ENCODE data around the gene VKORC1L1.
A peak's percentile ranks its signal among the peaks of the same experiment; 100 is the strongest.
"Not testable (repeated sequence)": the region's sequence is repeated elsewhere in the genome, so short reads cannot be mapped to it uniquely, and the experiment has no call there.

The VKORC1L1 gene

DNA sequence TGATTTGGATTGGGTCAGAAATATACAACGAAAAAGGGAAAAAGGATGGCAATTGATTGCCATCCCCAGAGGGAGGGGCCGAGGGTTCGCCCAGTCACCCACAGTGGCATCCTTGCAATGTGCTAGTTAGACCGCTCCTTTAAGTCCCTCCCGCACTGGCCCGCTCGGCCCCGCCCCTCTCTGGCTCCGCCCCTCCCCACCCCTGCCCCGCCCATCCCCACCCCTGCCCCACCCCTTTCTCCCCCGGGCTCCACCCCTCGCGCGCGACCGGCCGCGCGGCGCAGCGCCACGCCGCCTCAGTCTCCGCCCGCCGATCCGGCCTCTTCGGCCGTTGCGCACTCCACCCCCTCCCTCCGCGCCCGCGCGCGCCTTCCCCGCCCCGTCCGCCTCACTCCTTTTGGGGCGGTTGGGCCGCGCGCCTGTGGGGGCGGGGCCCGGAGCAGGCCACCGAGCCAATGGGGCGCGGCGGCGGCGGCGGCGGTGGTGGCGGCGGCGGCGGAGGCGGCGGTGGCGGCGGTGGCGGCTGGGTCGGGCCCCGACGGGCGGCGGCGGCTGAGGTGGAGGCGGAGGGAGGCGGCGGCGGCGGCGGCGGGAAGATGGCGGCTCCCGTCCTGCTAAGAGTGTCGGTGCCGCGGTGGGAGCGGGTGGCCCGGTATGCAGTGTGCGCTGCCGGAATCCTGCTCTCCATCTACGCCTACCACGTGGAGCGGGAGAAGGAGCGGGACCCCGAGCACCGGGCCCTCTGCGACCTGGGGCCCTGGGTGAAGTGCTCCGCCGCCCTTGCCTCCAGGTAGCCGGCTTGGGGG lies at the start of gene VKORC1L1:
Gene VKORC1L1 (plus strand): TSS at position 299 of the 806 bp plus-strand sequence. CDS start 298 bp downstream, at position 597.
- DNase-seq (ENCODE audit: low read depth in 2 of 2): peak; percentile 91 to 94

DNA sequence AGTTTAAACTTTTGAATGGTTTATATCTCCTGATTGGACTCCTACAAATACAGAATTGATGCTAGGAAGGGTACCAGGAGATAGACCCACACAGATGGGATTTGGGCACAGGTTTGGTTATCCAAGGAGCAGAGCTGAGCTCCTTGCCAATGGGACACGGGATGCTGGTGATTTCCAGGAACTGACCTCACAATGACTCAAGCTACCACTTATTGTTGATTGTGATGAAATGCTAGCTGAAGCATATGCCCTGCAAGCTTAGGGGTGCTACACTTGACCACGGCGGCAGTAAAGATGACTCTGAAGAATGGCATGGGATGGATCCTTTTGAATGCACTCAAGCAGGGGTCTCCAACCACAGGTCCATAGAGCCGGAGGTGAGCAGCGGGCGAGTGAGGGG lies 45.5 kb upstream of the VKORC1L1 start:
- no peak for DNase-seq (ENCODE audit: low read depth in 2 of 2)

DNA sequence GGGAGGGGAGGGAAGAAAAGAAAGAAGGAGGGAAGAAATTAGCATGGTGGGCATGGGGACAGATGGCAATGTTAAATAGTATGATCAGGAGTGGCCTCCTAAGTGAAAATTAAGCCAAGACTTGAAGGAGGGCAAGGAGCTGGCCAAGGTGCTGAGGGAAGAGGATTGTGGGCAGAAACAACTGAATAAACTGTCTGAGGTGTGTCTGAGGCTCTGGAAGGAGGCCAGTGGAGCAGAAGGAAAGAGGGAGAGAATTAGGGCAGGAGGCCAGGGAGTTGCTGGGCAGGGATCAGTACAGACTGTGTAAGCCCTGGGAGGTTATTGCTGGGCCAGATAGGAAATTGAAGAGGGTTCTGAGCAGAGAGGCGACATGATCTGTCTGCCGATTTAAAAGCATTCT lies 40.6 kb upstream of the VKORC1L1 start:
- no peak for DNase-seq (ENCODE audit: low read depth in 2 of 2)

DNA sequence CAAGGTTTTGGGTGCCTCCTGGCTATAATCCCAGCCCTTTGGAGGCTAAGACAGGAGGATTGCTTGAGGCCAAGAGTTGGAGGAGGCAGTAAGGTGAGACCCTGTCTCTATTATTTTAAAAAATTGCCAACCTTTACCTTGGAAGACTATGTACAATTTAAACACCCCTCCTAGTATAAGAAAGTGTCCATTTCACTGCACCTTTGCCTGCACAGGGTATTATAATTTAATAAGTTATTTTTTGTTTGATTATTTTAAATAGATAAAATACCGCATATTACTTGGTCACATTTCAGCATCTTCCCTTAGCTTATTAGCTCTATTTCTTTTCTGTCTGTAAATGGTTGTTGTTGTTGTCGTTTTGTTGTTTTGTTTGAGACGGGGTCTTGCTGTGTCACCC lies 36.2 kb upstream of the VKORC1L1 start:
- not testable (repeated sequence) for DNase-seq (ENCODE audit: low read depth in 2 of 2)

DNA sequence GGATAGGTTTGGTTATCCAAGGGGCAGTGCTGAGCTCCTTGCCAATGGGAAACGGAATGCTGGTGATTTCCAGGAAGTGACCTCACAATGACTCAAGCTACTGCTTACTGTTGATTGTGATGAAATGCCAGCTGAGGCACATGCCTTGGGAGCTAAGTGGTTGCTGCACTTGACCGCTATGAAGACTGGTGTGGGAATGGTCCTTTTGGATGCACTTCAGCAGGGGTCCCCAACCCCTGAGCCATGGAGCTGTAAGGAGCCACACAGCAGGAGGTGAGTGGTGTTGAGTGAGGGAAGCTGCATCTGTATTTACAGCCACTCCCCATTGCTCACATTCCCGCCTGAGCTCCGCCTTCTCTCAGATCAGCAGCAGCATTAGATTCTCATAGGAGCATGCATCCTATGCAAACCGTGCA lies 35.3 kb upstream of the VKORC1L1 start:
- not testable (repeated sequence) for DNase-seq (ENCODE audit: low read depth in 2 of 2)

DNA sequence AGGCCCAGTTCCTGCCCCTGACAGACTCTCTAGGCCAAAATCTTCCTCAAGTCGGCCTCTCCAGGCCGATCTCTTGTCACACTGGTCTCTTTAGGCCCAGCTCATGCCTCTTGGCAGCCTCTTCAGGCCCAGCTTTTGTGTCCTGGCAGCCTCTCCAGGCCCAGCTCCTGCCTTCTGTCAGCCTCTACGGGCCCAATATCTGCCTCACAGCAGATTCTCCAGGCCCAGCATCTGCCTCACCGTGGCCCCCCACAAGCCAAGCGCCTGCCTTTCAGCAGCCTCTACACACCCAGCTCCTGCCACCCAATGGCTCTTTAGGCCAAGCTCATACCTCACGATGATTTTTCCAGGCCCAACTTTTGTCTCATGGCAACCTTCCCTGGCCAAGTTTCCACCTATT lies 33.0 kb upstream of the VKORC1L1 start:
- DNase-seq (ENCODE audit: low read depth in 2 of 2): no peak

DNA sequence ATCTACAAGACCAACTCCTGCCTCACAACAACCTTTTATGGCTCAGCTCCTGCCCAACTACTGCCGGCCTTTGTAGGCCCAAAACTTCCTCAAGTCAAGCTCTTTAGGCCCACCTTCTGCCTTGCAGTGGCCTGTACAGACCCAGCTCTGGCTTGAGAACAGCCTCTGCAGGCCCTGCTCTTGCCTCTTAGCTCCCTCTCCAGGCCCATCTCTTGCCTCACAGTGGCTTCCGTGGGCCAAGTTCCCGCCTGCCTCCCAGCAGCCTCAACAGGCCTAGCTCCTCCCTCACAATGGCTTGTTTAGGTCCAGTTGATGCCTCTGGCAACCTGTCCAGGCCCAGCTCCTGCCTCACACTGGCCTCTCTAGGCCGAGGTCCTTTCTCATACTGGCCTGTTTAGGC lies 32.4 kb upstream of the VKORC1L1 start:
- no peak for DNase-seq (ENCODE audit: low read depth in 2 of 2)

DNA sequence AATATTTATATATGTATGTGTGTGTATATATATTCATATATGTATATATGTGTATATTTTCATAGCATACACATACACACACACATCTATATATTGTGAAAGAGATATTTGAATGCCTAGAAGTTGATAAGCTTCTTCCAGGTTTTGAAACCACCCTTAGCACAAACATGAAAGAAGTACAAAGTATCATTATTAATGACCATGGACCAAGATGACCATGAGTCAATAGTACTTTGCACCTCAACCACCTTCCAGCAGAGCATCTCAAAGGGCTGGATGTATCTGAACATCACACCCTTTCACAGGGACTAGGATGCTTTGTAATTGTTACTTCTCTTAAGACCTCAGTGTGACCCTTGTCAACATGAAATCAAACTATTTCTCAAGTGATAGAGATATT lies 29.3 kb upstream of the VKORC1L1 start:
- DNase-seq (ENCODE audit: low read depth in 2 of 2): not testable (repeated sequence)

DNA sequence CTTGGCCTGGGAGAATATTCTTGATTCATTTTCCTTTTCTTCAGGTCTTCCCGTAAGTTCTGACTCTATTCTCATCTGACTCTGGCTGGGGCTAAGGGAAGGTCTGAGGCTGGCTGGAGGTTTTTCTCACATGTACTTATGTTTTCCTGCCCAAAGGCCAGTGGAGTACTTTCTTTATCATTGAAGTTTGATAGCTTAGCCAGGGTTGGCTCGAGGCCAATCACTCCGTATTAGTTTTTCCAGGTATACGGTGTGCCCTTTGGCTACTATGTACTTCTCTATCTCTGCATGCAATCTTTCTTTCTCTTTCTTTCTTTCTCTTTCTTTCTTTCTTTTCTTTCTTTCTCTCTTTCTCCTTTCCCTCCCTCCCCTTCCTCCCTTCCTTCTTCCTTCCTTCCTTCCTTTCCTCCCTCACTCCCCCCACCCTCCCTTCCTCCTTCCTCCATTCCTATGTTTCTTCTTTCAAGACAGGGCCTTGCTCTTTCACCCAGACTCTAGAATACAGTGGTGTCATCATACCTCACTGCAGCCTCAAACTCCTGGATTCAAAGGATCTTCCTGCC lies 26.8 kb upstream of the VKORC1L1 start:
- no peak for DNase-seq (ENCODE audit: low read depth in 2 of 2)

DNA sequence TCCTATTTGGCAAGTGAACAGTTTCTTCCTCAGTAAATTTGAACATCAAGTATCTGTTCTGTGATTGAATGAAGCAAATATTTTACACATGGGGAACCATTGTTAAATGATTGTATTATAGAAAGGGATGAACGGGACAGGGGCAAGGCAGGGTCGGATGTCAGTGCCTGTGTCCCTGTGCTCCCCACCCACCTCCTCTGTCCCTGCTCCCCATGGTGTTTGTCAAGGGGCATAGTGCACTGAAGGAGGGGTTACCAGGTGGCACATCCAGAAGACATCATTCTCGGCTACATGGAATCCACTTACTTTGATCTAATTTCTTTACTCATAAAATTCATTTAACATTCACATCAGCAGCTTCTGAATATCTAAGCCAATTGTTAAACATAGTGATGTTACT lies 19.4 kb upstream of the VKORC1L1 start:
- DNase-seq (ENCODE audit: low read depth in 2 of 2): not testable (repeated sequence)

DNA sequence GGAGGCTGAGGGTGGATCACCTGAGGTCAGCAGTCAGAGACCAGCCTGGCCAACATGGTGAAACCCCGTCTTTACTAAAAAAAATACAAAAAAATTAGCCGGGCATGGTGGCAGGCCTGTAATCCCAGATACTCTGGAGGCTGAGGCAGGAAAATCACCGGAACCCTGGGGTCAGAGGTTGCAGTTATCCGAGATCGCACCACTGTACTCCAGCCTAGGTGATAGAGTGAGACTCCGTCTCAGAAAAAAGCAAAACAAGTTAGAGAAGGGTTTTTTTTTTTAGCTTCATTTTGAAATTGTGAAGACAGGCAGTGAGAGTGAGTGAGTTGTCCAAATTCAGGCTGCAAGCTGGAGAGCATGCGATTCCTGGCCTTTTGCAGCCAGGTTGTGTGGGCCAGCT lies 19.0 kb upstream of the VKORC1L1 start:
- not testable (repeated sequence) for DNase-seq (ENCODE audit: low read depth in 2 of 2)

DNA sequence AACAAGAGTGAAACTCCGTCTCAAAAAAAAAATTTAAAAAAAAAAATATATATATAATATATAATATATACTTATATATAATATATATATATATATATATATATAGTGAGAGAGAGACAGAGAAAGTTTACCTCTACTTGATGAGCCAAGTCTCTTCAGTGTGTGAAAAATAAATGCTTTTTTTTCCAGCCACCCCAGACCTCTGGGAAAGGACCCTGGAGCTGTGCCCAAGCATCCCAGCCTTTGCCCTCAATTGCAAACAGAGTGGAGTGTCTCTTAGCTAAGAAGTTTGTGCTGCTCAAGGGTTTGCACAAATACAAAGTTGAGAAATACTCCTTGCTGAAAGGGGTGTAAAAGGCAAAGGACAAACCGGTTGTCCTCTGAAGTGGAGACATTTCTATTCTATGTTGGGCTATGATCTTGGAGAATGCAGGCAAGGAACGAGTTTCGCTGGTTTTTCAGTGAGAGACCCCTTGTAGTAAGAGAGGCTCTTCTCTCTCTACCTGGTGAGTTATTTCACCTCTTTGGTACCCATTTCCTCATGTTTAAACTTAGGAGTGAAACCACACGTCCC lies 15.5 kb upstream of the VKORC1L1 start:
- not testable (repeated sequence) for DNase-seq (ENCODE audit: low read depth in 2 of 2)

DNA sequence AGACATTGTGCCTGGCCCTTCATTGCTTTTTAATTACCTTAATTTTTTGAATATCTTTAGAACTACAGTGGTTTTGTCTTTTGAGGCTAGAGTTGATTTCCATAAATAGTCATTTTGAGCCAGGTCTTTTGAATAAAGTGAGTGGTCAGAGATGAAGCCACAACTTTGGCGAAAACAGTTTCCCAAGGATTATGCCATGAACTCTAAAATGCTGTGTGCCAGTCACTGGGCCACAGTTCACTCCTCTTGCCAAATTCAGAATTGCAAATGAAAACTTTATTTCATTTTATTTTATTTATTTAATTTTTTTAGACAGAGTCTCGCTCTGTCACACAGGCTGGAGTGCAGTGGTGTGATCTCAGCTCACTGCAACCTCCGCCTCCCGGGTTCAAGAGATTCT lies 14.2 kb upstream of the VKORC1L1 start:
- DNase-seq (ENCODE audit: low read depth in 2 of 2): not testable (repeated sequence)

DNA sequence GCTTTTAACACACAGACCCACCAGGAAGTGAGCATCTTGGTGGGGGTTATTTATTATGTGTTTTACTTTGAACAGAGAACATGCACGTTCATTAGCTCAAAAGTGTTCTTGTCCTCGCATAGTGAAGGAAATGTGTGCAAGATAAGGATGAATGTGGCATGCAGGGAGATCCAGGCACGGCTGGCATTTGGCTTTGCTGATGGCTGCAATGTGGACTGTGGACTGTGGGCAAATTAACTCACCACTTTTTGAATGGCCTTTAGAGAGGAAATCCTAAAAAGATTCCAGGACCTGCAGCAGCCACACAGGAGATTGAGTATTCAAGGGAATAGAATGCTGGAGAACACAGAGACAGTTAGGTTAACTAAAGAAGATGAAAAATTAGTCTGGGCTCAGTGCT lies 6.6 kb upstream of the VKORC1L1 start:
- not testable (repeated sequence) for DNase-seq (ENCODE audit: low read depth in 2 of 2)

DNA sequence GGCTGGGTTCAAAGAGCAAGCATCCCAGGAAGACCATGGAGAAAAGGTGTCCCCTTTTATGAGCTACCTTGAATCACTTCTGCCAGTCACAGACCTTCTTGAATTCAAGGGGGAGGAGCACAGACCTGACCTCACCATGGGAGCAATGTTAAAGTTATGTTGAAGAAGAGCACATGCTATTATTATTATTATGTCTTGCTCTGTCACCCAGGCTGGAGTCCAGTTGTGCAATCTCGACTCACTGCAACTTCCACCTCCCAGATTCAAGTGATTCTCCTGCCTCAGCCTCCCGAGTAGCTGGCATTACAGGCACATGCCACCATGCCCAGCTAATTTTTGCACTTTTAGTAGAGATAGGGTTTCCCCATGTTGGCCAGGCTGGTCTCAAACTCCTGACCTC lies 5.2 kb upstream of the VKORC1L1 start:
- not testable (repeated sequence) for DNase-seq (ENCODE audit: low read depth in 2 of 2)

DNA sequence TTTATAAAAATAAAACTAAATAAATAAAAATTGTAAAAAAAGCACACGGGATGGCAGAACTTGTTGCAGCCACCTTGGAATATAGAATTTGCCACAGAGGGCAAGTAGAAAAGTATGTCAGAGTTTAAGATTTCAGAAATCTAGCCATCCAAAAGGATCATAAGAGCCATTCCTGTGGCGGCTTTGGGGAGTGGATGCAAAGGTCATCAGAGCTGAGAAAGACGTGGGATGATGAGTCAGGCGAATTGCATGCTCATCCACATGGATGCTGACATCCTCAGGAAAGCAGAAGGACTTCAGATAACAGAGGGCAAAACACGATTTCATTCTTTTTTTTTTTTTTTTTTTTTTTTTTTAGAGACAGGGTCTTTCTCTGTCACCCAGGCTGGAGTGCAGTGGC lies 3.6 kb upstream of the VKORC1L1 start:
- DNase-seq (ENCODE audit: low read depth in 2 of 2): not testable (repeated sequence)

DNA sequence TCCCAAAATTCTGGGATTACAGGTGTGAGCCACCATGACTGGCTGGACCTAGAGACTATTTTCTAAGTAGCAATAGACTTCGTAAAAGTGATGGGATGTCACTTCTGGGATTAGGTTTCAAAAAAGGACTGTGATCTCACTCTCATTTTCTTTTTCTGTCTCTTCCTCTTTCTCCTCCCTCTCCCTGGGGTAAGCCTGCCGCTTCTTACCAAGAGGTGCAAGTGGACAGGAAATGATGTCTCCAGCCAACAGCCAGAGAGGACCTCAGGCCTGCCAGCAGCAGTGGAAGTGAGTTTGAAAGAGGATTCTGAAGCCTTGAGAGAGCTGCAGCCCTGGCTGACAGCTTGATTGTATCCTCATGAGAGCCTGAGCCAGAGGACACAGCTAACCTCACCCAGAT lies 1.4 kb upstream of the VKORC1L1 start:
- not testable (repeated sequence) for DNase-seq (ENCODE audit: low read depth in 2 of 2)

DNA sequence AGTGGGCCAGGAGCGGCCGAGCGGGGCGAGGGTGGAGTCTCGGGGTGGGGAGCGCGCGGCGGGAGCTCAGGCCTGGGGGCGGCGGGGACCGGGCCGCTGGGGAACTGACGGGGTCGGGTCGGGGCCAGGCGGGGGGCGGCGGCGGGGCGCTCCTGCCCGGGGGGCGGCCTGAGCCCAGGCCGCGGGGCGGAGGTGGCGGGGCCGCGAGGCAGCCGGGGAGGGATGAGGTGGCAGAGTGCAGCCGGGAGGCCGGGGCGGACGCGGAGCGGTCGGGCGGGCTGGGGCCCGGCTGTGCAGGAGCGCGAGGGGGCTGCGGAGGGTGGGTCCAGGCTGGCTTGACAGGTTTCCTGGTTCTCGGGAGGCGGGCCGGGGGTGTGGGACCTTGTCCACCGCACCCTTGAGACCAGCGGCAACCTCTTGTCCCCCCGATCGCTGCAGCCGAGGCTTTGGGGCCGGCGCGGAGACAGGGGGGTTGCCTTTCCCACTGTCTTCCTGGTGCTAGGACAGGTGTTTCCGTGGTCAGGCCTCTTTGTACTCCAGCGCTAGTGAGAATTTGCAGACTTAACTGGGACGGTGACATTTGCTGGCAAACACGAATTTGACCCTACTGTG lies 814 bp downstream of the VKORC1L1 start:
- DNase-seq (ENCODE audit: low read depth in 2 of 2): peak; percentile 2 to 8

DNA sequence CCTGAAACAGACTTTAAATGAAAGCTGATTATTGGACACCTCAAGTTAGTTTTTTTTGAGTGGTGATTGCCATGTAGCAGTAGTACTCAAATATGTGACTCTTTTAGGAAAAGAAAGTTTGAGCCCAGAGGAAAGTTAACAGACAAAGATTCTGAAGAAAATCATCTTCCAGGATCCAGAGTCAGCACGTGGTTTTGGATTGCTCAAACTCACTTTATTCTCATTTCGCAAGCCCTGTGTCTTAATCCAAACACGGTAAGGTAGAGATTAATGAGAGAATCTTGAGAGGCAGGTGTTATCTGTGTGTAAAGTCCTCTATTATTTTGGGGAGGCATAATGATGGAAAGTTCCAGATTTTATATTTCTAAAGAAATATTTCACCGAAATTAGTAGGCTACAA lies 2.8 kb downstream of the VKORC1L1 start:
- DNase-seq (ENCODE audit: low read depth in 2 of 2): not testable (repeated sequence)

DNA sequence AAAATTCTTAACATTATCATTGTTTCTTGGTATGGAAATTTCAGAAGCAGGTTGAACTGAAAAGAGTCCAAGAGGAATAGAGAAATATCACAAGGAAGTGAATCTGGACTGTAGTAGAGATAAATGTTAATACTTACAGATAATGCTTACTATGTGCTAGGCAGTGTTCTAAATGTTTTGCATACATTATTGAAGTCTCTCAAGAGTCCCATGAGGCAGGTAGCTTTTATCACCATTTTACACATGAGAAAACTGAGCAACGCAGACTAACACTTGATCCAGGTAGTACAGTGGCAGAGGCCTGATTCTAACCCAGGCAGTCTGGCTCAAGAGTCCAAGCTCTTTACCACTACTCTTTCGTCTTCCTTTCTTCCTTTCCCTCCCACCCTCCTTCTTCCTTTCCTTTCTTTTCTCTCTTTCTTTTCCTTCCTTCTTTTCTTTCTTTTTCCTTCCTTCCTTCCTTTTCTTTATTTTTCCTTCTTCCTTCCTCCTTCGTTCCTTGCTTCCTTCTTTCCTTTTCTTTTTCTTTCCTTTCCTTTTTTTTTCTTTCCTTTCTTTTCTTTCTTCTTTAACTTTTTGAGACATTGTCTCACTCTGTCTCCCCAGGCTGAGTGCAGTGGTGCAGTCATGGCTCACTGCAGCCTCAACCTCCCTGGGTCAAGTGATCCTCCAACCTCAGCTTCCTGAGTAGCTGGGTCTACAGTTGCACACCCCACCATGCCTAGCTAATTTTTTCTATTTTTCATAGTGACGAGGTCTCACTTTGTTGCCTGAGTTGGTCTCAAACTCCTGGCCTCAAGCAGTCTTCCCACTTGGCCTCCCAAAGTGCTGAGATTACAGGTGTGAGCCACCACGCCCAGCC lies 6.6 kb downstream of the VKORC1L1 start:
- not testable (repeated sequence) for DNase-seq (ENCODE audit: low read depth in 2 of 2)

DNA sequence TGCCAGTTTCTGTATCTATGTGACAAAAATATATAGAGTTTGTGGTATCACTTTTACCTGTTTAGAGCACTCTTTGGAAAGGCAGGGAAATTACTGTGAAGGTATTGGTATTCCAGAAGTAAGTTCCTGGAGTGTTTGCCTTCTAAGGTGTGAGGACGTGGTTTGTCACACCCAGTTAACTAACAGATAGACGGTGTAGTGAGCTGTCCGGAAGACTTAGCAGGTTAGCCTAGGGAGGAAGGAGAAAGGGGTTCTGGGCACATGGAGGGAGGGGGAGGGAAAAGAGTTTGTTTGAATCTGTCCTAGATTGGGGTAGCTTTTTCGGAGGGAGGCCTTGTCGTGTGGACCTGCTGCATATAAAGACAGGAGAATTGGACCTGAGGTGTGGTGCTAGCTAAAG lies 7.4 kb downstream of the VKORC1L1 start:
- DNase-seq (ENCODE audit: low read depth in 2 of 2): not testable (repeated sequence)

DNA sequence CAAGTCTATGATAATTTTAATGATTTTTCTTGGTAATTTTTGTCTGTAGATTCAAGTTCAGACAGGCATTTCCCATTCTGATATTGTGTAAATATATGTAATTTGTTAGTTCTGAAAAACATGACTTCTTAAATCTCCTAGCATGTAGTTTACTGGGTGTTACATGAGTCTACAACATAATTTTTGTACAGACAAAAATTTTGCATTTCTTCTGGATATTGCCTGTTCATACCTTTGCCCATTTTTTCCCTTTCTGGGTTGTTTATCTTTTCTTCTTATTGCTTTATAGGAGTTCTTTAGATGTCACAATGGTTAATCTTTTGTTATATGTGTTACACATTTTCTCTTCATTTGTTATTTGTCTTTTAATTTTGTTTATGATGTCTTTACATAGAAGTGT lies 12.1 kb downstream of the VKORC1L1 start:
- DNase-seq (ENCODE audit: low read depth in 2 of 2): not testable (repeated sequence)
